C4-2B (cell line): ENCODE results near the gene TRIM25.
"Not testable (repeated sequence)": the region's sequence is repeated elsewhere in the genome, so short reads cannot be mapped to it uniquely, and the experiment has no call there.

Experiments
- H3K27ac ChIP-seq: fragments of 450-650 bp; 2 replicates; pipeline ENCODE4 v1.5.1; 2017
- CTCF ChIP-seq: fragments of 450-650 bp; conservative IDR thresholded peaks from 2 replicates; pipeline ENCODE4 v1.5.1; 2017; ENCODE audit warnings: mild to moderate bottlenecking
- ZFX ChIP-seq: fragments of 450-650 bp; IDR thresholded peaks from 2 replicates; pipeline ENCODE4 v1.6.1; 2017

The TRIM25 gene

GRCh38 chr17:56943505-56944125 is 29.8 kb upstream of the TRIM25 start:
- TF ChIP-seq ZFX, result no peak
- no peak overlapping the region for H3K27ac ChIP-seq

GRCh38 chr17:56939869-56940484 is 26.1 kb upstream of the TRIM25 start:
- no peak overlapping the region for H3K27ac ChIP-seq
- no peak for TF ChIP-seq ZFX
- TF ChIP-seq CTCF, result peak; percentile 83

- not testable (repeated sequence) for H3K27ac ChIP-seq
Measured at GRCh38 chr17:56938206-56938605, 24.4 kb upstream of the TRIM25 start.

GRCh38 chr17:56937687-56938086 is 23.8 kb upstream of the TRIM25 start:
- TF ChIP-seq ZFX, result no peak
- no peak for TF ChIP-seq CTCF
- no peak overlapping the region for H3K27ac ChIP-seq

GRCh38 chr17:56936697-56937322 is 23.0 kb upstream of the TRIM25 start:
- TF ChIP-seq ZFX, result no peak
- TF ChIP-seq CTCF, result no peak
- H3K27ac ChIP-seq, result no peak overlapping the region

- no peak overlapping the region for H3K27ac ChIP-seq
- TF ChIP-seq CTCF (no peak), ZFX (no peak)
Measured at GRCh38 chr17:56935461-56935860, 21.6 kb upstream of the TRIM25 start.

GRCh38 chr17:56934280-56934679 is 20.4 kb upstream of the TRIM25 start:
- no peak overlapping the region for H3K27ac ChIP-seq
- TF ChIP-seq ZFX (no peak), CTCF (no peak)

GRCh38 chr17:56933868-56934267 is 20.0 kb upstream of the TRIM25 start:
- H3K27ac ChIP-seq, result no peak overlapping the region
- no peak for TF ChIP-seq CTCF
- TF ChIP-seq ZFX, result no peak
